GM18499 (cell line): ENCODE results near the gene NCKAP5.

Experiments
- ATAC-seq: cut with Tn5 transposase; IDR thresholded peaks from one replicate; pipeline ENCODE4 v1.9.1; 2021; ENCODE audit warnings: moderate number of reproducible peaks; ENCODE audit not compliant: insufficient read depth, unreplicated experiment

Gene NCKAP5

GRCh38 chr2:133306236-133306635, 262.0 kb downstream of the NCKAP5 start:
- ATAC-seq: no peak

- ATAC-seq: no peak
Observed at GRCh38 chr2:133304344-133304743, 263.9 kb downstream of the NCKAP5 start.

DNA sequence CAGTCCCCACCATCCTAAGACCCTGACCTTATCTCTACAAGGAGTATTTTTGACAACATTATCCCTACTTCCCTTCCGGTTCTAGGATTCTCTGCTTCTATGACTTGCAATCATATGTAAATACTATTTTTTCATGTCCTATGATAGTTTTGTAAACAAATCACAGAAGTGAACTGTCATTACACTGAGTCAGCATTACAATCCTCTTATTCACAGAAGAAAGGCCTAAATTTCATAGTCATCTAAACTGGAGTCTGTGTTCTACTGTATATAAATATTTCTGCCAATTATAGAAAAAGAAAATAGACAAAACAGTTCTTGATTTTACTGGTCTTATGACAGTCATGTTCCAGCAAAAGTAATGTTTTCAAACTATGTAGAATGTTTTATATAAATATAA, 265.1 kb downstream of the NCKAP5 start:
- ATAC-seq: no peak

- ATAC-seq: no peak
Observed at GRCh38 chr2:133296401-133296800, 271.9 kb downstream of the NCKAP5 start.

GRCh38 chr2:133293544-133294353, 274.5 kb downstream of the NCKAP5 start:
- ATAC-seq: no peak

DNA sequence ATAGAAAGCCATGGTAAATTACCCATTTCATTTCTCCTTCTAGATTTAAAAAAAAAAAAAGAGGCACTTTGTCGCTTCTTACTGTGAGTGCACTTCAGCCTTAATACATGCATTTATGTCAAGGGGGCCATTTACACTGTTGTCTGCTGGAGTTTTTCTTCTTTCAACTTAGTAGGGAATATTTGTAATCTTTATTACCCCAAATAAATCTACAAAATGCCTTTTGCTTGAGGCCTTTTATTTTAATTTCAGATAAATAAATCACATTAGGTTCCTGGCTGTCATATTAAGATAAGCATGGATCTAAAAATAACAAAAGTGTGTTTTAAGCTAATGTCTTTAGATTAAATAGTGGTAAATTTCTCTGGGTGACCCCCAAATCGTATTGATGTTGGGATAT, 276.0 kb downstream of the NCKAP5 start:
- ATAC-seq: no peak

GRCh38 chr2:133287709-133288108, 280.6 kb downstream of the NCKAP5 start:
- ATAC-seq: no peak

DNA sequence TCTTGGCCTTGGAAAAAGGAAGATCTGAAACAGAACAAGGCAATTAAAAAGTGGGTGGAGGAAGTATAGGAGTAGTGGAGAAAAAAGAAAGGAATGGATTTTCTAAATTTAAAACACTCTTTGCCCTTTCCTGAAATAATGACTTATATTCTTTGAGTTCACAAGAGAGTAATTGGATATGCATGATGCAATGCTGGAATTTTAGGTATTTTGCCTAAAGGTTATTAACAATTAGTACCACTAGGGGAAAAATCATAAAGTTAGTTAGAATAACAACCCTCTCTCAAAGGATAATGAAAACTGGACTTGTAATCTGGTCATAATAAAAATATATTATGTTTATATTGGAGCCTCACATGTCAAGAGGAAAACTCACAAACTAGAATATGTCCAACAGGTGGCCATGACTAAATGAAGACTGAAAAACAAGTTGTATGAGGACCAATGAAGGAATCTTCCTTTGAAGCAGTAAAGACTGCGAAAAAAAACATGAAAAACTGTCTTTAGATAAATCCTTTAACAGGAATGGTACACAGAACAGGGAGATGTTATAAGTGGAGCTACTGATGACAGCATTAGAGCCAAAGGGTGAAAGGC, 281.8 kb downstream of the NCKAP5 start:
- no peak for ATAC-seq

GRCh38 chr2:133273031-133273430, 295.2 kb downstream of the NCKAP5 start:
- no peak for ATAC-seq

DNA sequence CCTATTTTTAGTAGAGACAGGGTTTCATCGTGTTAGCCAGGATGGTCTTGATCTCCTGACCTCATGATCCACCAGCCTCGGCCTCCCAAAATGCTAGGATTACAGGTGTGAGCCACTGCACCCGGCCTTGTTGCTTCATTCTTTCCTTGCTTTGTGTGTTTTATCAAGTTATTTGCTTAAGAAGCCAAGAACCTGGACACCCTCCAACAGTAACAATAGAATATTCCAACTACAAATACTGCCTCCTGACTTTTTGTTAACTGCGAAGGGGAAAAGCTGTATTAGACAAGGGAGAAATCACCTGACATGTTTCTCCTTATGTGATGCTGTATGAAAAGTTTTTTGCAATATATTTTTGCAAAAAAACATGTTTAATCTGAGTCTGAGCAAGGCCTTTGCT, 297.2 kb downstream of the NCKAP5 start:
- no peak for ATAC-seq

- no peak for ATAC-seq
Observed at GRCh38 chr2:133270550-133270949, 297.7 kb downstream of the NCKAP5 start.

DNA sequence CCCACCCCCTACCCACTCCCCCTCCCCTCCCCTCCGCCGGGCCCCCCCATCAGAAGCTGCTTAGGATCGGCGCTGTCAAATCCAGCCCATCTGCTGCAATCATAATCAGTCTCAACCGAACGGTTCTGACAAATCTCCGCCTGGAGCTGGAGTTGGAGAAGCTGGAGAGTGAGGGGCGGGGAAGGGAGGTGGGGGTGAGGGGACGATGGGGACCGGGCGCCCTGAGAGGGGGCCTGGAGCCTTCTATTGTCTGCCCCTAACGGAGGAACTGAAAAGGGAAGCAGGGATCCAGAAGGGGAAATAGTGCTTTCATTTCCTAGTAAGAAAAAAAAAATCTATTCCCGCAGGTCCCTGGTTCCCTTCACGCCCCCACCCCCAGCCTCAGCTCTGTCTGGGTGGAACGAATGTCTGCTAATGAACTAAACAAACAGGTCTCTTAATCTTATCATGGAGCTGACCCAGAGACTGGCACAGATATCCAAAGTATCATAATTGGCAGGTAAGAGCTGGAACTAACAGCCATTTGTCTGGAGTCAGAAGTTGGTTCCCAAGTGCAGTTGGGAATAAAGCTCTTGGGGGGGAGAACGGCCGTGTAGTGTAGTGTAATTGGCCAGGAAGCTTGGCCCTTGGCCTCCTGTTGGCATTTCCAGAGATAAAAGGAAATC, 301.2 kb downstream of the NCKAP5 start:
- no peak for ATAC-seq

GRCh38 chr2:133266041-133266925, 302.0 kb downstream of the NCKAP5 start:
- no peak for ATAC-seq

DNA sequence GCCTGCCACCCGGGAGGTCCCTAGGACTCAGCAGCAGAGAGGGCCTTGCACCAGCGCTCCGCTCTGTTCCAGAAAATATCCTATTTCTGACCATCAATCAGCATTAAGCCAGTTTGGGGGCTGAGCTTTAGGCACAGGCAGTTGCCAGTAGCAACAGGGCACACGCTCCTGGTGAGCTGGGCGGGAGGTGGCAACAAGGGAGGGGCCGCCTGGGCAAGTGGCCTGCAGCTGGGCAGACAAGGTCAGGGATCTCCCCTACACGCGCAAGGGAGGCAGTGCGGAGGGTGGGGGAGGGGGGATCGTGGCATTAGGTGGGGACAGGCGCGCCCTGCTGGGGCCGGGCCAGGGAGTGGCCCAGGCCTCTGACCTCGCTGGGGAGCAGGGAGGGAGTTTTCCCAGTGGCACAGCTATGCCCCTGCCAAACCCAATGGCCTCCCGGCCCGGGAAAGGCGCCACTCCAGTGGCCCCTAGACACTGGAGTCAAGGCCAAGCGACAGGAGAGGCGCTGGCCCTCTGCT, 302.8 kb downstream of the NCKAP5 start:
- no peak for ATAC-seq

DNA sequence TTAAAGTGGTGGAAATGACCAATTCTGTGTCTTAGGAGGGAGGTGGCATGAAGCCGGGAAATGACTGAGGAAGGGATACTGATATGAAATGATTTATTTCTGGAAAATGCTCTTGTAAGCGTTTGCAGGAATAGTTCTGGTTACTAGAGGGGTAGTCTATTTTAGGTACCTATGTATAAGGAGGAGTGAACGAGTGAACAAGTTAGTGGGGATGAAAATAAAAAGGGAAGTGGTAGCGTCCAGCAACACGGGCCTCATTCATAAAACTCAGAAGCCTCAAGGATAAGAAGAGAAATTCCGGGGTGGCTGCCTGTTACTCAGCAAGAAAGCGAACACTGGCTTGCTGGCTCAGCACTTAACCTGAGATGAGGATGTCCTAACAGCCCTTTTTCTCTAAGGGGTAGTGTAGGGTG, 303.3 kb downstream of the NCKAP5 start:
- ATAC-seq: no peak

DNA sequence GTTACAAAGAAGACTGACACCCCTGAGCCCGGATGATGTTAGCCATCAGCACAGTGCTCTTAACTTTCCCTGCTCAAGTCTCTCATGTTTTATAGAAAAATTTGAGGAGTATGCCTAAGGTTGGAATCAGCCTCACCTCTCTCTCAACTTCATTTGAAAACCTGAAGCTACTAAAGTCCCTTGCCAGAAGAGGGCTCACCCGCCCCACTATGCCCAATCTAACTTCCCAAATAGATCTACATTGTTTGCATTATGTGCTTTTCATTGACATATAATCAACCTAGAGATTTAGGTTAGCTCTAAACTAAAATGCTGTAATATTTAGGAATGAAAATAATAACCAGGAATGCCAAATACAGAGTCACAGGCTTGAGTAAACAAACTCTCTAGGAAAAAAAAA, 305.4 kb downstream of the NCKAP5 start:
- no peak for ATAC-seq

- ATAC-seq: no peak
Observed at GRCh38 chr2:133255360-133255759, 312.9 kb downstream of the NCKAP5 start.

GRCh38 chr2:133253793-133254192, 314.5 kb downstream of the NCKAP5 start:
- ATAC-seq: no peak

- no peak for ATAC-seq
Observed at GRCh38 chr2:133252780-133253355, 315.4 kb downstream of the NCKAP5 start.

DNA sequence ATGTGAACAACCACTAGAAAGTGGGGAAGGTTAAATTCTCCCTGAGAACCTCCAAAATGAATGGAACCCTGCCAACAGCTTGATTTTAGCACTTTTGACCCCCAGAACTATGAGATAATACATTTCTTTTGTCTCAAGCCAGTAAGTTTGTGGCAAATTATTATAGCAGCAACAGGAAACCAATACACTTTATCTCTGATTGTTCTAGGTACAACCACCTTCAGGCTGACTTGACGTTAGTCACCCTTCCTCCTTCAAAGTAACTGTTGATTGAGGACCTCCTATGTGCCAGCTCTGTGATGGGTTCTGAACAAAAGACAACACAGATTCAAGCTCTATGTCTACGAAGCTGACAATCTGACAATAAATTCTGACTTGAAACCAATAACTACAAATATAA, 318.9 kb downstream of the NCKAP5 start:
- no peak for ATAC-seq
